ENCODE measurements around the gene THRSP.
A peak's percentile ranks its signal among the peaks of the same experiment; 100 is the strongest.
"Not testable (repeated sequence)": the region's sequence is repeated elsewhere in the genome, so short reads cannot be mapped to it uniquely, and the experiment has no call there.

Gene THRSP, protein sequence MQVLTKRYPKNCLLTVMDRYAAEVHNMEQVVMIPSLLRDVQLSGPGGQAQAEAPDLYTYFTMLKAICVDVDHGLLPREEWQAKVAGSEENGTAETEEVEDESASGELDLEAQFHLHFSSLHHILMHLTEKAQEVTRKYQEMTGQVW

DNA sequence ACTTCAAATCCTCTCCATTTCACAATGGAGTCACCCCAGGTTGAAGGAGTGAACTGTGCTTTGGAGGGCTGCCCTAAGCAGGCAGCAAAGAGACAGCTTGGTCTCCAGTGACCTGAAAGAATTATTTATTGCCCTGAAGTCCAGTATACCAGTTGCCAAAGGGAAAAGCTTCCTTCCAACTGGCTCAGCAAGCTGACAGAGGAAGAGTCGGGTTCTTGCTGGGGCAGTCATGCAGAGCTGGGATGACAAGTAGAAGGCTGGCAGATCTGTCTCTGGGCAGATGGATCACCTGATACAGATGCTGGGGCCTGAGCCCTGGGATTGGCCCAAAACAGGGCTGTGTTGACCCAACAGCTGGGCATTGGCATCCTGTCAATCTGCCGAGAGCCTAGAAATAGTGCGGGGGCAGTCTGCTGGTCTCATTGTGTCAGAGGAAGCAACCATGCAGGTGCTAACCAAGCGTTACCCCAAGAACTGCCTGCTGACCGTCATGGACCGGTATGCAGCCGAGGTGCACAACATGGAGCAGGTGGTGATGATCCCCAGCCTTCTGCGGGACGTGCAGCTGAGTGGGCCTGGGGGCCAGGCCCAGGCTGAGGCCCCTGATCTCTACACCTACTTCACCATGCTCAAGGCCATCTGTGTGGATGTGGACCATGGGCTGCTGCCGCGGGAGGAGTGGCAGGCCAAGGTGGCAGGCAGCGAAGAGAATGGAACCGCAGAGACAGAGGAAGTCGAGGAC, at the start of gene THRSP:
Gene THRSP (plus strand): TSS at position 422 of the 742 bp plus-strand sequence. CDS start 21 bp downstream, at position 443.
- Histone ChIP-seq H3K9me3 (ENCODE audit: low read length) (no peaks in the 10 kb centered on the region), H3K4me1 (ENCODE audit: insufficient read depth, low read length) (no peaks in the 10 kb centered on the region), H3K36me3 (ENCODE audit: insufficient read depth, low read length) (peaks cover 6% of the 10 kb centered on the region), H2AFZ (ENCODE audit: low read depth, low read length) (no peak within 1 kb of the TSS), H3K27me3 (ENCODE audit: insufficient read depth, low read length) (no peaks in the 10 kb centered on the region), H3K4me3 (ENCODE audit: low read length) (no peak within 1 kb of the TSS)

DNA sequence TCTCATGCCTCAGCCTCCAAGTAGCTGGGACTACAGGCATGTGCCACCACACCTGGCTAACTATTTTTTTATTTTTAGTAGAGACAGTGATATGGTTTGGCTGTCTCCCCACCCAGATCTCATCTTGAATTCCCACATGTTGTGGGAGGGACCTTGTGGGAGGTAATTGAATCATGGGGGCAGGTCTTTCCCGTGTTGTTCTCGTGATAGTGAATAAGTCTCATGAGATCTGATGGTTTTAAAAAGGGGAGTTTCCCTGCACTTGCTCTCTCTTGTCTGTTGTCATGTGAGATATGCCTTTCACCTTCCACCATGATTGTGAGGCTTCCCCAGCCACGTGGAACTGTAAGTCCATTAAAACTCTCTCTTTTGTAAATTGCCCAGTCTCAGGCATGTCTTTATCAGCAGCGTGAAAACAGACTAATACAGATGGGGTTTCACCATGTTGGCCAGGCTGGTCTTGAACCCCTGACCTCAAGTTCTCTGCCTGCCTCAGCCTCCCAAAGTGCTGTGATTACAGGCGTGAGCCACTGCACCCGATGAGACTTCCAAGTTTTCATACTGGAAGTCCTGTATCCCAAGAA, 48.6 kb upstream of the THRSP start:
- not testable (repeated sequence) for H3K9me3 ChIP-seq (ENCODE audit: low read length); H2AFZ ChIP-seq (ENCODE audit: low read depth, low read length); H3K36me3 ChIP-seq (ENCODE audit: insufficient read depth, low read length); H3K27me3 ChIP-seq (ENCODE audit: insufficient read depth, low read length); H3K4me1 ChIP-seq (ENCODE audit: insufficient read depth, low read length); H3K4me3 ChIP-seq (ENCODE audit: low read length)

DNA sequence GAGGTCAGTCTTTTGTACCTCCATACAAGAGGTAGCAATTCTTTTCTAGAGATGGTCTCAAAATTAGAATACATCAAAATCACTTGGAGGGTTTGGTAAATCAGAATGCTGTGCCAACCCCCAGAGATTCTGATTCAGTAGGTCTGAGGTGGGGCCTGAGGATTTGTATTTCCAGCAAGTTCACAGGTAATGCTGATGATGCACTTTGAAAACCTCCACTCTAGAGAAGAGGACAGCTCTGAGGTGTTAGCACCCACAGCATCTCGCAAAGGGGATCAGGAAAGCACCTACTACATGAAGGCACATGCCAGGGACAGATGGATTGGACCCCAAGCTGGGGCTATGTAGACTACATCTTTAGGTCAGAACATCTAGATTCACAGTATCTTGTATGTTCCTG, 47.8 kb upstream of the THRSP start:
- Histone ChIP-seq H3K4me3 (ENCODE audit: low read length) (no peak overlapping the region), H3K9me3 (ENCODE audit: low read length) (no peaks in the 10 kb centered on the region)

DNA sequence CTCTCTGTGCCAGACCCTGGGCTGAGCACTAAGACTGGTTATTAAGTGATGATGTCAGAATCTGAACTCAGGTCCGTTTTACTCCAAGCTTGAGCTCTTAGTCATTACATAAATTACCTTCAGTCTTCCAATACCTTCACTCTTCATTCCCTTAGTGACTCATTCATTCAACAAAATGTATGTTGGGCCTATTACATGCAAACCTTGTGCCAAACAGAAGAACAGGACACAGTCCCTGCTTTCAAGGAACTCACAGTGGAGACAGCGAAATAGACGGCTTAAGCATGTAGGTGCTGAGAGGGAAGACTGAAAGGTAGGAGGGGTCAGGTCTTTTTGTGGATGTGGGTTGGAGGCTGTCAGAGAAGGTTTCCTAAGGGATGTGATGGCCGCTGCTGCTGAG, 43.9 kb upstream of the THRSP start:
- H3K27me3 ChIP-seq (ENCODE audit: insufficient read depth, low read length) = no peaks in the 10 kb centered on the region
- no peaks in the 10 kb centered on the region for H3K36me3 ChIP-seq (ENCODE audit: insufficient read depth, low read length)
- no peaks in the 10 kb centered on the region for H3K9me3 ChIP-seq (ENCODE audit: low read length)
- no peak overlapping the region for H3K4me3 ChIP-seq (ENCODE audit: low read length)
- H2AFZ ChIP-seq (ENCODE audit: low read depth, low read length) = no peak overlapping the region
- H3K4me1 ChIP-seq (ENCODE audit: insufficient read depth, low read length) = peaks cover 8% of the 10 kb centered on the region

More for the DNA sequence above, 47.8 kb upstream of the THRSP start:
- Histone ChIP-seq H3K4me1 (ENCODE audit: insufficient read depth, low read length) (peaks cover 8% of the 10 kb centered on the region), H3K36me3 (ENCODE audit: insufficient read depth, low read length) (no peaks in the 10 kb centered on the region), H3K27me3 (ENCODE audit: insufficient read depth, low read length) (no peaks in the 10 kb centered on the region), H2AFZ (ENCODE audit: low read depth, low read length) (no peak overlapping the region)

DNA sequence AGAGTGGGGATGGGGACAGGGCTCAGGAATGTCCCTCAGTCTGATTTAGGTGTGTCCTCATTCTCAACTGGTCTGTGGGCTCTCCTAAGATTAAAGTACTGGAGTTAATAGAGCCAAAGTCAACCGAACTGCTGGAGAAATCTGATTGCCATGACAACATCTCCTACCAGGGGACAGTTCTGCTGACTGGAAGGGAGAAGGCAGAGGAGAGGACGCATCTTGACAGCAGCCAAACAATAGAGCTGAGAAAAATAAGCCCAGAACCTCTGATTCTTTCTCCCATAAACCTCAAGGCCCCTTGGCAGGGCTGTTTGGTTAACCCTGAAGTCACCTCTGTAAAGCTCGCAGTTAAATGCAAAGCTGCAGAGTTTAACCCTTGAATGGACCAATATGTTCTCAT, 43.4 kb upstream of the THRSP start:
- H3K4me1 ChIP-seq (ENCODE audit: insufficient read depth, low read length) = peaks cover 8% of the 10 kb centered on the region
- H3K36me3 ChIP-seq (ENCODE audit: insufficient read depth, low read length) = no peaks in the 10 kb centered on the region
- H3K27me3 ChIP-seq (ENCODE audit: insufficient read depth, low read length) = no peaks in the 10 kb centered on the region
- H3K4me3 ChIP-seq (ENCODE audit: low read length) = no peak overlapping the region
- no peak overlapping the region for H2AFZ ChIP-seq (ENCODE audit: low read depth, low read length)
- no peaks in the 10 kb centered on the region for H3K9me3 ChIP-seq (ENCODE audit: low read length)

DNA sequence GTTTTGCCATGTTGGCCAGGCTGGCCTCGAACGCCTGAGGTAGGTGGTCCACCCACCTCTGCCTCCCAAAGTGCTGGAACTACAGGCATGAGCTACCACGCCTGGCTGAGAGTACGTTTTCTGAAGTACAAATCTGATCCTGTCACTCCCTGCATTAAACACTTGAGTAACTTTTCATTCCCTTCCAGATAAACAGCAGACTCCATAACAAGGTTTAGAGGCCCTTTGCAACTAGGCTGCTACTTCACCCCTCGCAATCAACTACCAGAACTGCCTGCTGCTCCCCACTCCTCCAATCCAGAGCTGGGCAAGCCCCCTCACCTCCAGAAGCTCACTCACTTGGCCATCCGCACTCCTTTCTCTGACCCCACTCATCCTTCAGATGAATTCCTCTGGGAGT, 42.0 kb upstream of the THRSP start:
- Histone ChIP-seq H2AFZ (ENCODE audit: low read depth, low read length) (no peak overlapping the region), H3K4me1 (ENCODE audit: insufficient read depth, low read length) (peaks cover 8% of the 10 kb centered on the region), H3K36me3 (ENCODE audit: insufficient read depth, low read length) (no peaks in the 10 kb centered on the region), H3K4me3 (ENCODE audit: low read length) (no peak overlapping the region), H3K27me3 (ENCODE audit: insufficient read depth, low read length) (no peaks in the 10 kb centered on the region), H3K9me3 (ENCODE audit: low read length) (no peaks in the 10 kb centered on the region)

DNA sequence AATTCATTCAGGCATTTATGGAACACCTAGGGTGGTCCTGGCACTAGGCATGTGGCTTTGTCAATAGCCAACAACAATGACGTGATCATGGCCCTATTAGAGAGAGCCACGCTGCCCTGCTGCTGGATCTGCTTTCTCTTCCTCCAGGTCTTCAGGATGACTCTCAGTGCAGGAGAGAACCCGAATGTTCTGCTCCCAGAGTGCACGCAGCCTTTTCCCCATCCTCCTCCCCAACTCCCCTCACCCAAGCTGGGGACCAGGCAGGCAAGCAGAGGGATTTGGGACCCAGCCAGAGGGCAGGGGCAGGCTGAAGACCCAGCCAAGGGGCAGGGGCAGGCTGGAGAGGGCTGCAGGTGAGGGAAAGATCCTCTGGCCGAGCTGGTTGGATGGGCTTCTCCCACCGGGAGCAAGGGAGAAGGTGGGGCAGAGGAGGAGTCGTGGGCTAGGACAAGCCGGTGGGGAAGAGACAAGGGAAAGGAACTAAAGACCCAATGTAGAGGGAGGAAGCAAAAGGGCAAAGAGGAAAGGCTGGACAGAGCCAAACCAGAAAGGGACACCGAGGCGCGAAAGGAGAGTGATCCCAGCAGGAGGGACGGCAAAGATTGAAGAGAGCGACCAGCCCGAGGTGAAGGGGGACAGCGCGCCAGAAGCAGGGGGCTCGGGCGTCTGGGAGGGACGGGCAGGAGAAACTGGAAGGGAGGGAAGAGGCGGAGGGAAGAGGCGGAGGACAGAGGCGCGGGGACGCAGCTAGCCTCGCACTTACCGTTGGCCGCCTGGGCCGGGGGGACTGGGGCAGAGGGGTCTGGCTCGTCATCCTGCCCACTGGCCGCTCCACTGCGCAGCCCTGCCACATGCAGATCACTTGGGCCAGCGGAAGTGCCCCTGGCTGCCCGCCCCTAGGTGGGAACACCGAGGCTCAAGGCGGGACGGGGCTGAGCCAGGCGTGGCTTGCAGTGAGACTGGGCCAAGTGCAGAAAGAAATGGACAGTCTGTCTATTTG, 41.0 kb upstream of the THRSP start, which contains the start of gene KCTD14:
Gene KCTD14 (minus strand): TSS at position 880 of the 1,000 bp plus-strand sequence. CDS start 27 bp downstream, at position 853.
- peak within 1 kb of the TSS; percentile 16 for H2AFZ ChIP-seq (ENCODE audit: low read depth, low read length)
- no peaks in the 10 kb centered on the region for H3K27me3 ChIP-seq (ENCODE audit: insufficient read depth, low read length)
- H3K4me1 ChIP-seq (ENCODE audit: insufficient read depth, low read length) = peaks cover 8% of the 10 kb centered on the region
- no peak within 1 kb of the TSS for H3K4me3 ChIP-seq (ENCODE audit: low read length)
- H3K36me3 ChIP-seq (ENCODE audit: insufficient read depth, low read length) = no peaks in the 10 kb centered on the region
- H3K9me3 ChIP-seq (ENCODE audit: low read length) = no peaks in the 10 kb centered on the region

DNA sequence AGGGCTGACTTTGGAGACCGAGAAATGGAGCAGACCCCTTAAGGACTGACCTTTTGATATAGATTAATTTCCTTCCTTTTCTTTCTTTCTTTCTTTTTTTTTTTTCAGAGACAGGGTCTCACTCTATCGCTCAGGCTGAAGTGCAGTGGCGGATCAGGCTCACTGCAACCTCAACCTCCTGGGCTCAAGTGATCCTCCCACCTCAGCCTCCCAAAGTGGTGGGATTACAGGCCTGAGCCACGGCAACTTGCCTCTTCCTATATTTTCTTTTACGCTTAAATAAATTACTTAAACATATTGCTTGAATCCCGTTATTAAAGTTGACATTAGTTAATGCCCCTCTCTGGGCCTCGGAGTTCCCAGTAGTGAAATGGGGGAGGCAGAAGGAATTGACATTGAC, 40.2 kb upstream of the THRSP start:
- Histone ChIP-seq H3K36me3 (ENCODE audit: insufficient read depth, low read length) (no peaks in the 10 kb centered on the region), H3K27me3 (ENCODE audit: insufficient read depth, low read length) (no peaks in the 10 kb centered on the region), H3K4me1 (ENCODE audit: insufficient read depth, low read length) (peaks cover 8% of the 10 kb centered on the region), H3K9me3 (ENCODE audit: low read length) (no peaks in the 10 kb centered on the region), H3K4me3 (ENCODE audit: low read length) (no peak overlapping the region), H2AFZ (ENCODE audit: low read depth, low read length) (no peak overlapping the region)

DNA sequence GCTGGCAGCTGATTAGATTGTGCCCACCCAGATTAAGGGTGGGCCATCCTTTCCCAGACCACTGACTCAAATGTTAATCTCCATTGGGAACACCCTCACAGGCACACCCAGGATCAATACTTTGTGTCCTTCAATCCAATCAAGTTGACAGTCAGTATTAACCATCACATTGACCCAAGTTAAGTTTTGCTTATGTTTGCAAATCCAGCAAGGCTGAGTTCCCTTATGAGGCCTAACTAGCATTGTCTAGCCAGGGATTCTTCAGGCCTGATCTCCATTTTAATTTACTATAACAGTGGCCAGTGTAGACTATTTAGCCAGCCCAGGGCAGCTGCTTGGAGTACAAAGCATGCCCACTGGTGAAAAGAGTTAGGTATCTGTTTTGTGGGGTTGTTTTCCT, 38.3 kb upstream of the THRSP start:
- Histone ChIP-seq H2AFZ (ENCODE audit: low read depth, low read length) (no peak overlapping the region), H3K9me3 (ENCODE audit: low read length) (no peaks in the 10 kb centered on the region), H3K4me1 (ENCODE audit: insufficient read depth, low read length) (peaks cover 7% of the 10 kb centered on the region), H3K4me3 (ENCODE audit: low read length) (no peak overlapping the region), H3K27me3 (ENCODE audit: insufficient read depth, low read length) (no peaks in the 10 kb centered on the region), H3K36me3 (ENCODE audit: insufficient read depth, low read length) (no peaks in the 10 kb centered on the region)

DNA sequence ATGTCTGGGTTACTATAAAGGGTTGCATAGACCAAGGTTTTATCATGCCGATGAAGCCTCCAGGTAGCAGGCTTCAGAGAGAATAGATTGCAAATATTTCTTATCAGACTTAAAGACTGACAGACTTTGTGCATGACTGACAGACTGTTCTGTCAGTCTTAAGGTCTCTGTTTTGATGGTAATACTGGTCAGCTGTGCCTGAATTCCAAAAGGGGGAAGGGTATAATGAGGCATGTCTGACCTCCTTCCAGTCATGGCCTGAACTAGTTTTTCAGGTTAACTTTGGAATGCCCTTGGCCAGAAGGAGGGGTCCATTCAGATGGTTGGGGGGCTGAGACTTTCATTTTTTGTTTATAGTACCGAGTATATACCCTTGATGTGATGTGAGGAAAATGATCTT, 35.9 kb upstream of the THRSP start:
- Histone ChIP-seq H3K4me3 (ENCODE audit: low read length) (no peak overlapping the region), H3K36me3 (ENCODE audit: insufficient read depth, low read length) (no peaks in the 10 kb centered on the region), H3K27me3 (ENCODE audit: insufficient read depth, low read length) (no peaks in the 10 kb centered on the region), H3K4me1 (ENCODE audit: insufficient read depth, low read length) (peaks cover 9% of the 10 kb centered on the region), H2AFZ (ENCODE audit: low read depth, low read length) (no peak overlapping the region), H3K9me3 (ENCODE audit: low read length) (no peaks in the 10 kb centered on the region)

DNA sequence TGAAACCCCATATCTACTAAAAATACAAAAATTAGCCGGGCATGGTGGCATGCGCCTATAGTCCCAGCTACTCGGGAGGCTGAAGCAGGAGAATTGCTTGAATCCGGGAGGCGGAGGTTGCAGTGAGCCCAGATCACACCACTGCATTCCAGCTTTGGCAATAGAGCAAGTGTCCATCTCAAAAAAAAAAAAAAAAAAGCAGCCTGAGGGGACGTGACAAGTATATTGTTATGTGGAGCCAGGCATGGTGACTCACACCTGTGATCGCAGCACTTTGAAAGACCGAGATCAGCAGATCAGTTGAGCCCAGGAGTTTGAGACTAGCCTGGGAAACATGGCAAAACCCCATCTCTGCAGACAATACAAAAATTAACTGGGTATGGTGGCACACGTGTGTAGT, 35.2 kb upstream of the THRSP start:
- not testable (repeated sequence) for H3K9me3 ChIP-seq (ENCODE audit: low read length); H3K27me3 ChIP-seq (ENCODE audit: insufficient read depth, low read length); H3K4me1 ChIP-seq (ENCODE audit: insufficient read depth, low read length); H2AFZ ChIP-seq (ENCODE audit: low read depth, low read length); H3K36me3 ChIP-seq (ENCODE audit: insufficient read depth, low read length); H3K4me3 ChIP-seq (ENCODE audit: low read length)

DNA sequence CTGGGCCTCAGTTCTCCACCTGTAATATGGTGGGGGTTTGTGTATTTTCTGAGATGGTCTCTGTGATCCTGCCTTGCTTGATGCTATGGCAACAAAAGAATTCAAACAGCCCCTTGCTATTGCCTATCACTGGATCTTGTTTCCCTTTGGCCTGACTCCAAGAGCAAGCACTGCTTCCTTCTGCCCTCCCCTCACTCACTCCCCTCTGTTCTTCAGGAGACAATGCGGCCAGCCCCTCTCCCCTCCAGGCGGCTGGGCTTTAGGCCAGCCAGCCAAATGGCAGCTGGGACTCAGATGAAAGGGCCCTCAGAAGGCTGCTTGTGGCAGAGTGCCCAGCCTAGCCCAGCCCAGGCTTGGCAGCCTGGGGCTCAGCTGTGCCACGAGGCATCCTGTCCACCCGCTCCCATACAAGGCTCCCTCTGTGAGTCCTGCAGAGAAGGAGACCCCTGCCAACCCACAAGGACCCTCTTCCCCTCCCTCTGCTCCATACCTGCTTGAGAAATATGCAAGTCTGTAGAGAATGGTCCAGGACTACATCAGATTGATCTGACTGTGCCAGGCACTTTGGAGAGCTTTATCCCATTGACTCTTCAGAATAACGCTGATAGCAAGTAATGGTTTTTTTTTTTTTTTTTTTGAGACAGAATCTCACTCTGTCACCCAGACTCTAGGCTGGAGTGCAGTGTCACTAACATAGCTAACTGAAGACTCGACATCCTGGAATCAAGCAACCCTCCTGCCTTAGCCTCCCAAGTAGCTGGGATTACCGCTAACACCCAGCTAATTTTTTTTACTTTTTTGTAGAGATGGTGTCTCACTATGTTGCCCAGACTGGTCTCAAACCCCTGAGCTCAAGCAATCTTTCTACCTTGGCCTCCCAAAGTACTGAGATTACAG, 33.0 kb upstream of the THRSP start:
- Histone ChIP-seq H2AFZ (ENCODE audit: low read depth, low read length) (peak overlapping the region; percentile 46), H3K4me1 (ENCODE audit: insufficient read depth, low read length) (peaks cover 9% of the 10 kb centered on the region), H3K36me3 (ENCODE audit: insufficient read depth, low read length) (no peaks in the 10 kb centered on the region), H3K4me3 (ENCODE audit: low read length) (no peak overlapping the region), H3K27me3 (ENCODE audit: insufficient read depth, low read length) (no peaks in the 10 kb centered on the region), H3K9me3 (ENCODE audit: low read length) (no peaks in the 10 kb centered on the region)

All from neuron (in vitro differentiated cells).